ENCODE data around the gene TTC7B.

Gene TTC7B

DNA sequence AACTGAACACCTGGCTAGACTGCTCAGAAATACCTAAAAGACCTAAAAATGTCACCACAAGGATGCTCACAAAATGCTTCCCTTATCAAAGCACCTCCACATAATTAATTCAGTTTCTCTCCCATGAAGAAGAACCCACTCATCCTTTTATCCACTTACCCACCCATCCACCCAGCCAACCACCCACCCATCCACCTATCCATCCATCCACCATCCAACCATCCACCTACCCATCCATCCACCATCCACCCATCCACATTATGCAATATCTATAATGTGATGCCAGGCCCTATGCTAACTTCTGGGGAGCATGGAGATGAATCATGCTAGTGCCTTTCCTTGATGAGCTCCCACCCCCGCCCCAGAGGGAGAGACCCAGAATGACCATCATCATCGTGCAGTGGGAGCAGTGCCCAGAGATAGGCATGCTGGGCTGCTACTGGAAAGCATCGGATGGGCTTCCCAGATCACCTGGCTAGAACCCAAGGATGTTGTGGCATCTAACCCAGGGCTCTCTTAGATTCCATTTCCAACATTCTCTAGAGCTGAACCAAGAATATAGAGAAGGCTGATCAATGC, 166.6 kb downstream of the TTC7B start:
- in situ Hi-C loops (cut with HindIII; ENCODE audit: low sequenced_read_pairs): loop anchor here (5.0 kb wide), 1 partner anchor 37 kb away; no protein-coding TSS in a partner anchor
- TF ChIP-seq, protein P1, sequence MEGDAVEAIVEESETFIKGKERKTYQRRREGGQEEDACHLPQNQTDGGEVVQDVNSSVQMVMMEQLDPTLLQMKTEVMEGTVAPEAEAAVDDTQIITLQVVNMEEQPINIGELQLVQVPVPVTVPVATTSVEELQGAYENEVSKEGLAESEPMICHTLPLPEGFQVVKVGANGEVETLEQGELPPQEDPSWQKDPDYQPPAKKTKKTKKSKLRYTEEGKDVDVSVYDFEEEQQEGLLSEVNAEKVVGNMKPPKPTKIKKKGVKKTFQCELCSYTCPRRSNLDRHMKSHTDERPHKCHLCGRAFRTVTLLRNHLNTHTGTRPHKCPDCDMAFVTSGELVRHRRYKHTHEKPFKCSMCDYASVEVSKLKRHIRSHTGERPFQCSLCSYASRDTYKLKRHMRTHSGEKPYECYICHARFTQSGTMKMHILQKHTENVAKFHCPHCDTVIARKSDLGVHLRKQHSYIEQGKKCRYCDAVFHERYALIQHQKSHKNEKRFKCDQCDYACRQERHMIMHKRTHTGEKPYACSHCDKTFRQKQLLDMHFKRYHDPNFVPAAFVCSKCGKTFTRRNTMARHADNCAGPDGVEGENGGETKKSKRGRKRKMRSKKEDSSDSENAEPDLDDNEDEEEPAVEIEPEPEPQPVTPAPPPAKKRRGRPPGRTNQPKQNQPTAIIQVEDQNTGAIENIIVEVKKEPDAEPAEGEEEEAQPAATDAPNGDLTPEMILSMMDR (IDR thresholded peaks at IDR 0.05; ENCODE audit: low read depth, low read length, missing control alignments): no peak
- no peak for DNase-seq (ENCODE audit: low read depth)
- H3K4me3 ChIP-seq (ENCODE audit: low read depth, low read length): no peak overlapping the region

DNA sequence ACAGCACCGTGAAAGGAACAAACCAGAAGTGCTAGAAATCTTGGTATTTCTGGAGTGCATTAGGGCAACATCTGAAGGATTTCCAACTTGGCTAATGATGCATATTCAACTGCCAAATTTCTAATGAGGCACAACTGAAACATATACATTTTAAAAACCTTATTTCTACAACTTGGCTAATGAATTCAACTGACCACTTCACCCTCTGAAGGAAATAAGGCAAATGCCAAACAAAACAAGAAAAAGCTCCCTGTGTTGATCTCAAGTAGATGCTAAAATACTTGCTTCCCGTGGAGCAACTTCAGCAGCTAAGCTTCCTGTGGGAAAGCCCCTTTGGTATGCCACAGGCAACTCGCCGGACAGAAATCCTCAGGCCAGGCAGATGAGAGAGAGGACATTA, 167.1 kb downstream of the TTC7B start:
- TF ChIP-seq, protein P1 (IDR thresholded peaks at IDR 0.05; ENCODE audit: low read depth, low read length, missing control alignments): no peak
- DNase-seq (ENCODE audit: low read depth): peak; percentile 91
- no peak overlapping the region for H3K4me3 ChIP-seq (ENCODE audit: low read depth, low read length)
- in situ Hi-C loops (cut with HindIII; ENCODE audit: low sequenced_read_pairs): loop anchor here (5.0 kb wide), 1 partner anchor 37 kb away; no protein-coding TSS in a partner anchor

DNA sequence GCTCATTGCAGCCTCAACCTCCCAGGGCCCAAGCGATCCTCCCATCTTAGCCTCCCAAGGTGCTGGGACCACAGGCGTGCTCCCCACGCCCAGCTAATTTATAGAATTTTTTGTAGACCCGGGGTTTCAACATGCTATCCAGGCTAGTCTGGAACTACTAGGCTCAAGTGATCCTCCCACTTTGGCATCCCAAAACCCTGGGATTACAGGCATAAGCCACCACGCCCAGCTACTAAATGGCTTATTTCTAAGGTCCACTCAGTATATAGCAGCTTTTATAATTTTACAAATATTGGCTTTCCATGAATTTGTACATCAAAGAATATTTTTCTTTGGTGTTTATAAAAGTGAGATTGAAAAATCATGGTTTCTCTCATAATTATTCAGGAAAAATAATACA, 167.8 kb downstream of the TTC7B start:
- in situ Hi-C loops (cut with HindIII; ENCODE audit: low sequenced_read_pairs): loop anchor here (5.0 kb wide), 1 partner anchor 36 kb away; no protein-coding TSS in a partner anchor
- no peak for DNase-seq (ENCODE audit: low read depth)

DNA sequence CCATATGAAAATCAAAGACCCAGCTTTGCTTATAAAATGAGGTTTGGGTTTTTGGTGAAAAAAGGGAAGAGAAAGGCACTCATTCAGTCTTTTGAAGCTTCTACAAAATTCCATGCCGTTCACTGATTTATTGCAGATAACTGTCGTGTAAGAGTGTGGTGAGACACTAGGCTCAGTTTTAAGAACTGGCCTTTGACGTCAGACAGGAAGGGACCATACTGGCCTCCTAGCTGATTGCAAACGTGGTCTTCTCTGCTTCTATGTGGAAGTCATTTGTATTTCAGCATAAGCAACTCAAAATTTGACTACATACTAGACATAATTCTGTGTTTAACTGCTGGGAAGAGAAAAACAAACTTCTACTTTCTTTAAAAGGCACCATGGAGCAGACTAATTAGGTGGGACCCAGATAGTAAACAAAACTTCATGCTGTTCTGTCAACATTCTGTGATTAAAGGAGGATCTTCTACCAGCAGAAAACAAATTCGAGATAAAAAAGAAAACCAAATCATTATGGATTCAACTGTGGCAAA, 168.7 kb downstream of the TTC7B start:
- H3K4me3 ChIP-seq (ENCODE audit: low read depth, low read length): no peak overlapping the region
- DNase-seq (ENCODE audit: low read depth): no peak
- in situ Hi-C loops (cut with HindIII; ENCODE audit: low sequenced_read_pairs): loop anchor here (5.0 kb wide), 1 partner anchor 35 kb away; no protein-coding TSS in a partner anchor
- TF ChIP-seq, protein P1 (IDR thresholded peaks at IDR 0.05; ENCODE audit: low read depth, low read length, missing control alignments): no peak

More for the DNA sequence above, 167.8 kb downstream of the TTC7B start:
- TF ChIP-seq, protein P1 (IDR thresholded peaks at IDR 0.05; ENCODE audit: low read depth, low read length, missing control alignments): no peak
- H3K4me3 ChIP-seq (ENCODE audit: low read depth, low read length): no peak overlapping the region

DNA sequence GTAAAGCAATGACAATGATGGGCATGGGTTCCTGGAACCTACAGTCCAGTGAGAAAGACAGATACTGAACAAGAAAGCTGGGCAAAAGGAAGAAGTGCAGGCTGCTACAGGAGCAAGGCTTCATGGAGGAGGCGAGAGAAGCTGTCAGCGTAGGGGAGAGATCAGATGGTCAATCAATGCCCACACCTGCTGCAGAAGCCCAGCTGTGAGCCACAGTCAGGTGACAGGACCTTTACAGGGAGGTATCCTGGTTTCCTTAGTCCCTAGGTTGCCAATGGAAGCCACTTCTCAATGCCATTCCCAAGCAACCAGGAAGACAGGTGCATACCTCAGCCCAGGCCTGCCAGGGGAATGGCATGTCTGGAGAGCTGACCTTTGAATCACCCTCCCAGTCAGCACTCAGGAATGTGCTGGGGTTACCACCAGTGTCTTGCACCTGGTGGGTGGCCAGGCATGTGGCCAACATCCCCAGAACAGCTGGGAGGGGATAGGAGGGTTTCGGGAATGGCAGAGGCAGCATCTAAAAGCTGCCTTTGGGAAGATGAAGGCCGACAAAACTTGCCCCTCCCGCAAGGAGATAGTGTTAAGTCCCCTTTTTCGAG, 170.3 kb downstream of the TTC7B start:
- in situ Hi-C loops (cut with HindIII; ENCODE audit: low sequenced_read_pairs): loop anchor here (5.0 kb wide), 1 partner anchor 34 kb away; no protein-coding TSS in a partner anchor
- DNase-seq (ENCODE audit: low read depth): peak; percentile 29
- H3K4me3 ChIP-seq (ENCODE audit: low read depth, low read length): no peak overlapping the region
- TF ChIP-seq, protein P1 (IDR thresholded peaks at IDR 0.05; ENCODE audit: low read depth, low read length, missing control alignments): no peak

DNA sequence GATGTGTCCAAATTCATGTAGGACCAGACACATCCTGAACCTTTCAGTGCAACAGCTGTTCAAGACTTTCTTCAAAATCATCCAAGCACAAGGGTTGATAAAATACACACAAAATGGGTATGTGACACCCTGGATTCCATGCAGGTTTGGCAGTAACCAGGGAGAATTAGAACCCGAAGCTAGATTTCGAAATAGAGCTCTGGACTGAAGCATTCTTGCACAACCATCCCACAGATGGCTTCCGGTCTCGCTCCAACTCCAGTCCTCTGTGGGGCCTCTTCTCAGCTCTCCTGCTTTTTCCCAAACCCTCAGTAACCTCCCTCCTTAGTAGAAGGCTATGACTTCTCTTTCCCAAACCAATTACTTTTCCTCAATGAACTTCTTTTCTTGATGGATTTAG, 171.3 kb downstream of the TTC7B start:
- in situ Hi-C loops (cut with HindIII; ENCODE audit: low sequenced_read_pairs): loop anchor here (5.0 kb wide), 2 partner anchors 33 to 78 kb away; no protein-coding TSS in a partner anchor
- TF ChIP-seq, protein P1 (IDR thresholded peaks at IDR 0.05; ENCODE audit: low read depth, low read length, missing control alignments): no peak
- no peak for DNase-seq (ENCODE audit: low read depth)
- H3K4me3 ChIP-seq (ENCODE audit: low read depth, low read length): no peak overlapping the region
